HEK293T (cell line): ENCODE data around the gene WNK1.
"Not testable (repeated sequence)": the region's sequence is repeated elsewhere in the genome, so short reads cannot be mapped to it uniquely, and the experiment has no call there.

Experiments used
- CTCF ChIA-PET: fragments of 350-600 bp; formaldehyde crosslinking; extraction: SDS; loops from one replicate; lab custom pipeline; 2021; ENCODE audit warnings: antibody characterized with exemption, inconsistent platforms; lab: Yijun Ruan, JAX
- POLR2A ChIA-PET: fragments of 350-600 bp; formaldehyde crosslinking; extraction: SDS; loops from one replicate; lab custom pipeline; 2020; ENCODE audit warnings: antibody characterized with exemption, inconsistent platforms; lab: Yijun Ruan, JAX
- DNase-seq: peaks from one replicate; pipeline ENCODE4 v3.0.0; 2012; ENCODE audit warnings: mixed read lengths; ENCODE audit errors: extremely low spot score
- ARNT ChIP-seq: fragments of 450-650 bp; IDR thresholded peaks from 2 replicates; pipeline ENCODE4 v1.6.1; 2017; ENCODE audit warnings: mild to moderate bottlenecking
- BHLHE40 ChIP-seq: fragments of 450-650 bp; IDR thresholded peaks from 2 replicates; pipeline ENCODE4 v1.6.1; 2016; ENCODE audit warnings: mild to moderate bottlenecking, moderate library complexity, borderline replicate concordance
- CTBP1 ChIP-seq: fragments of 450-650 bp; IDR thresholded peaks from 2 replicates; pipeline ENCODE4 v1.6.1; 2016; ENCODE audit warnings: borderline replicate concordance
- ELF4 ChIP-seq: fragments of 450-650 bp; IDR thresholded peaks from 2 replicates; pipeline ENCODE4 v1.6.1; 2017; ENCODE audit warnings: antibody characterized with exemption
- FOXA1 ChIP-seq: fragments of 450-650 bp; IDR thresholded peaks from 2 replicates; pipeline ENCODE4 v1.6.1; 2016; ENCODE audit warnings: mild to moderate bottlenecking
- FOXK2 ChIP-seq: fragments of 450-650 bp; IDR thresholded peaks from 2 replicates; pipeline ENCODE4 v1.6.1; 2016; ENCODE audit warnings: mild to moderate bottlenecking
- FOXM1 ChIP-seq: fragments of 450-650 bp; IDR thresholded peaks from 2 replicates; pipeline ENCODE4 v1.6.1; 2017; ENCODE audit warnings: mild to moderate bottlenecking, borderline replicate concordance
- HDGF ChIP-seq: fragments of 450-650 bp; IDR thresholded peaks from 2 replicates; pipeline ENCODE4 v1.6.1; 2017; ENCODE audit warnings: antibody characterized with exemption, borderline replicate concordance
- L3MBTL2 ChIP-seq: fragments of 450-650 bp; conservative IDR thresholded peaks from 2 replicates; pipeline ENCODE4 v1.6.1; 2016; ENCODE audit warnings: mild to moderate bottlenecking
- LEF1 ChIP-seq: fragments of 450-650 bp; IDR thresholded peaks from 2 replicates; pipeline ENCODE4 v1.6.1; 2017; ENCODE audit warnings: mild to moderate bottlenecking, borderline replicate concordance
- NFRKB ChIP-seq: fragments of 450-650 bp; IDR thresholded peaks from 2 replicates; pipeline ENCODE4 v1.6.1; 2016; ENCODE audit warnings: mild to moderate bottlenecking, moderate library complexity
- PKNOX1 ChIP-seq: fragments of 450-650 bp; IDR thresholded peaks from 2 replicates; pipeline ENCODE4 v1.6.1; 2016
- SP1 ChIP-seq: fragments of 450-650 bp; IDR thresholded peaks from 2 replicates; pipeline ENCODE4 v1.6.1; 2017
- SUZ12 ChIP-seq: fragments of 450-650 bp; IDR thresholded peaks from 2 replicates; pipeline ENCODE4 v1.6.1; 2016; ENCODE audit warnings: mild to moderate bottlenecking
- TARDBP ChIP-seq: fragments of 450-650 bp; IDR thresholded peaks from 2 replicates; pipeline ENCODE4 v1.6.1; 2016
- ZNF384 ChIP-seq: fragments of 450-650 bp; IDR thresholded peaks from 2 replicates; pipeline ENCODE4 v1.6.1; 2016

Gene WNK1

GRCh38 chr12:788288-788687 lies 35.9 kb downstream of the WNK1 start:
- POLR2A ChIA-PET = interaction anchor here (0.8 to 1.3 kb wide), 2 partner anchors 31 to 36 kb away, joined by 3 read pairs; partner anchors contain the start of gene WNK1
- DNase-seq = no peak
- CTCF ChIA-PET = interaction anchor here (0.9 to 1.4 kb wide), 3 partner anchors 11 to 26 kb away, joined by 3 to 5 read pairs (median 4); no protein-coding TSS in a partner anchor
- TF ChIP-seq HDGF (no peak), LEF1 (no peak), ARNT (no peak), SP1 (no peak), FOXM1 (no peak), FOXK2 (no peak), FOXA1 (no peak), TARDBP (no peak), PKNOX1 (no peak), L3MBTL2 (no peak), ZNF384 (no peak), SUZ12 (no peak), BHLHE40 (no peak), NFRKB (no peak), CTBP1 (no peak), ELF4 (no peak)

- POLR2A ChIA-PET, DNase-seq, CTCF ChIA-PET: not testable (repeated sequence)
Measured at GRCh38 chr12:788762-789161, 36.4 kb downstream of the WNK1 start.

GRCh38 chr12:789852-790563 lies 37.6 kb downstream of the WNK1 start:
- no peak for TF ChIP-seq ARNT
- no peak for TF ChIP-seq LEF1
- no peak for TF ChIP-seq FOXA1
- TF ChIP-seq HDGF = no peak
- no peak for TF ChIP-seq TARDBP
- no peak for TF ChIP-seq SUZ12
- no peak for TF ChIP-seq NFRKB
- no peak for TF ChIP-seq FOXM1
- no peak for TF ChIP-seq CTBP1
- no peak for TF ChIP-seq ELF4
- no peak for TF ChIP-seq ZNF384
- TF ChIP-seq FOXK2 = no peak
- TF ChIP-seq BHLHE40 = no peak
- no peak for TF ChIP-seq SP1
- TF ChIP-seq PKNOX1 = no peak
- TF ChIP-seq L3MBTL2 = no peak
- ChIA-PET POLR2A (no interaction called here), CTCF (no interaction called here)
- DNase-seq = no peak

- no peak for DNase-seq
- TF ChIP-seq NFRKB (no peak), BHLHE40 (no peak), ELF4 (no peak), ZNF384 (no peak), LEF1 (no peak), TARDBP (no peak), PKNOX1 (no peak), HDGF (no peak), SUZ12 (no peak), SP1 (no peak), CTBP1 (no peak), FOXK2 (no peak), FOXM1 (no peak), FOXA1 (no peak), L3MBTL2 (no peak), ARNT (no peak)
- POLR2A ChIA-PET = interaction anchor here (1.4 kb wide), 1 partner anchor 36 kb away, joined by 3 read pairs; no protein-coding TSS in a partner anchor
- CTCF ChIA-PET = interaction anchor here (0.7 to 1.3 kb wide), 3 partner anchors 9 to 180 kb away, joined by 3 to 4 read pairs (median 3); no protein-coding TSS in a partner anchor
Measured at GRCh38 chr12:790608-791007, 38.2 kb downstream of the WNK1 start.

GRCh38 chr12:793037-793436 lies 40.7 kb downstream of the WNK1 start:
- ChIA-PET CTCF (interaction anchor here (1.2 to 1.4 kb wide), 2 partner anchors 23 to 33 kb away, joined by 4 to 5 read pairs; no protein-coding TSS in a partner anchor), POLR2A (interaction anchor here (0.6 to 1.0 kb wide), 2 partner anchors 22 to 39 kb away, joined by 3 to 4 read pairs; no protein-coding TSS in a partner anchor)
- TF ChIP-seq FOXA1 (no peak), ELF4 (no peak), ARNT (no peak), TARDBP (no peak), FOXK2 (no peak), SP1 (no peak), HDGF (no peak), SUZ12 (no peak)
- no peak for DNase-seq

- DNase-seq = no peak
- CTCF ChIA-PET = no interaction called here
- POLR2A ChIA-PET = interaction anchor here (1.0 kb wide), 1 partner anchor 40 kb away, joined by 4 read pairs; no protein-coding TSS in a partner anchor
- no peak for TF ChIP-seq CTBP1
- TF ChIP-seq TARDBP = no peak
- TF ChIP-seq FOXM1 = no peak
- TF ChIP-seq ARNT = no peak
- TF ChIP-seq FOXK2 = no peak
- TF ChIP-seq ZNF384 = no peak
- TF ChIP-seq SP1 = no peak
- TF ChIP-seq L3MBTL2 = no peak
Measured at GRCh38 chr12:793711-794110, 41.3 kb downstream of the WNK1 start.
